ELF-1 (cell line): ENCODE results near the gene CCDC178.
A peak's percentile ranks its signal among the peaks of the same experiment; 100 is the strongest.

Source experiments
- DNase-seq: peaks from one replicate; pipeline ENCODE4 v3.0.0-alpha.2; 2016; ENCODE audit warnings: low read depth, low spot score

The CCDC178 gene

DNA sequence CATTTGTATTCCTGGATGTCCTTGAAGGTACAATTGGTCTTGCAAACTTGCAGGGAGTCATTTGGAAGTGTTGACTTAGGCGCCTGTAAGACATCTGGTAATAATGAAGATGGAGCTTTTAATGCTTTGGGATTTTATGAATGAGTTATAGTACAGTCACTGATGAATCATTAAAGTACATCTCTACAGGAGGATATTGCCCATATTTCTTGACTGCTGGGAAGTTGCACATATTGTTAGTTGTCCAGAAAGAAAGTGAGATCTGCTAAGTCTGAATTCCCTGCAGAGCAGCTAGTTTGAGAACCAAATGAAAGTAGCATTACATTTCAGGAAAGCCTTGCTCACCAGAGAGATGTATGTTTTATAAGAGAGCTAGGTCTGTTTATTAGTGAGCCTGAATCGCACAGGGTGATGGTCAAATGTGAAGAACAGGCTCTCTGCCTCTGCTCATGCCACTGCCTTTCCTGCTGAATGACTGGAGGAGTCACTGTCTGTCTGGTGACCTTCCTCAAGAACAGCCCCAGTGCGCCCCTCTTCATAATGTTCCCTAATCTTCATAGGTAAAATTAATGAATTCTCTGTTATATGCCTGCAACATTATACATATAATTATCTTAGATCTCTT lies 528.7 kb downstream of the CCDC178 start:
- DNase-seq, result no peak

DNA sequence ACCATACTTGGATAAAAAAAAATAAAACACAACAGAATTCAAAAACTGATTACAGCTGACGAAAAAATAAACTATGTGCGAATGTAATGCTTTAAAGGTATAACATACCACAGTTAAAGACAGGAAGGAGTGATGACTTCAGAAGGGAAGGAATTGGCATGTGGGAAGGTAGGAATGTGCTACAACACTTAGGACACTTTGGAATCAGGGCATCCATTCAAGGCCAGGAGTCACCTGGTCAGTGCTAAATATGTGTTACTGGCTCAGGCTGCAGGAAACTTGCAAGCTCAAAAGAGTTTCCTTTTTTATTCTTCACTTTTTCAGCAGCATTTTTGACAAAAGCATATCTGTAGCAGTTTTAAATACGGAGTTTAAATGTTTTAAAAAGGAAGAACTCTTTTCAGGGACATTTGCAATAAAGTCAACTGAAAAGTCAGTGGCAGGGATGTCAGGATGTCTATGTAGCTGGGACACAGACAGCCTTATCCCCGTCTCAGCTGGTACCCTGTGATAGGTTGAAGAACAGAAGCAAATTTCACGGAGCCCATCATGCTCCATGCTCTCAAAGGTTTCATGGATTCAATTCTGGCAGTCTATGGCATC lies 529.7 kb downstream of the CCDC178 start:
- DNase-seq, result no peak

DNA sequence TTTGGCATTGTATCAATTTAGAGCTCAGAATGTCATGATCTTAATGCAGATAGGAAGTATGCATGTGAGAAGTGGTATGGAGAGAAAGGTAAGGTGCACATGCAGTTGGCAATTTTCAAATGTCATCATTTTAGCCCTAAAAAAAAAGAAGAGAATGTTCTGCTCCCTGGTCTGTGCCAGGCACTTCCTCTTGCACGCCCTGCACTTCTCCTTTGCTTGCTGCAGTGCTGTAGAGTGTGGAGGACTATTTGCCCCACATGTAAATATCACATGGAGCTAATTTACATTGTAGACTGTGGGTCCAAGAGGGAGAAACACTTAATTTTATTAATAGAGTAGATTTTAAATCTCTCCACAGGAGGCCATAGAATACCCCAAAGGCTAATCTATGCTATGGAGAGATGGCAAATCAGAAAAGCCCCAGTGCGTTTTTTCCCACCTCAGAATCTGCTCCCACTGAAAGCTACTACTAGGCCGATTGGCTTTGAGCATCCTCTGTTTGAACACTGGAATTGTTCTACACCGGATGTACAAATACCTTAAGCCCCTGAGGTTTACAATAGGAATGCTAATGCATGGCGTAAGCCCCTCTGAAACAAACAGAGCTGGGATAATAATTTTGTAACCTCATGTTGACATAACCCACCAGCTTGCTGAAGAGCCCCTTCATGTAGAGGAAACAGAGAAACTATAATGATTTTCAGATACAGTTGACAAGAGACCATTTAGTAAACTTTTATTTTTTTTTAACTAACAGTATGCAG lies 530.5 kb downstream of the CCDC178 start:
- no peak for DNase-seq

DNA sequence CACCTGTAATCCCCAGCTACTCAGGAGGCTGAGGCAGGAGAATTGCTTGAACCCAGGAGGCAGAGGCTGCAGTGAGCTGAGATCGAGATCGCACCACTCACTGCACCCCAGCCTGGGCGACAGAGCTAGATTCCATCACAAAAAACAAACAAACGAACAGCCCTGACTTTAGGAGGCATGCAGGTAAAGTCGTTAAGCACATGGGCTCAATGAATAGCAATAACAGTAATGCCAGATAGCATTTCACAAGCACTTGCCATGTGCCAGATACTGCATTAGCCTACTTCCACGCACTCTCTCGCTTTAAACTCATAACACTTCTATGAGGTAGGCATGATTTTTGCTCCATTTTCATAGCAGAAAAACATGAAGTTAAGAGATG lies 532.1 kb downstream of the CCDC178 start:
- DNase-seq, result no peak

DNA sequence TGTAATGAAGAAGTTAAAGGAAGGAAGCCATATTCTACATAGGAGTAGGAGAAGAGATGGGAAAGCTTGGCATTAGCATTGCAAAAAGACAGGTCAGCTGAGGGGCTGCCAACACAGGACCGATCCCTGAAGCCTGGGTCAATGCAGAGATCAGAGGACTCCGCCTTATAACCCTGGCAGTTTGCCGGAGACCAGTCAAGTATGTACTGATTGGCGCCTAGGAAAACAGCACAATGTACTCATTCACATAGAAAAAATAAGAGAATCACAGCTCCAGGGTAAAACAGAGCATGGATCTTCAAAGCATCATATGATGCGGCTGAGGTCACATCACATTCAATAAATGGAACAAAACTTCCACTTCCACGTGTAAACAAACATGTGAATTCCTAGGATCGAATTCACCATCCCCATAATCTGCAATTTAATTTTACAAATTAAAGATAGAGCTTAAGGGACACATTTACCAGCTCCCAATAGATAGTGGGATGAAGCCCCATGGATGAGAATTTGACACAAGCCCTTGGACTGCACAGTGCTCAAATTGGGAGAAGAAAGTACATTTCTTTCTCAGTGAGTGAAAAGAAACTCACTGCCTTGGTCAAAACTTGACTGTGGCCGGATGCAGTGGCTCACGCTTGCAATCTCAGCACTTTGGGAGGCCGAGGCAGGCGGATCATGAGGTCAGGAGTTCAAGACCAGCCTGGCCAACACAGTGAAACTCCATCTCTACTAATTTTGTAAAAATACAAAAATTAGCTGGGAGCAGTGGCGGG lies 532.7 kb downstream of the CCDC178 start:
- no peak for DNase-seq

DNA sequence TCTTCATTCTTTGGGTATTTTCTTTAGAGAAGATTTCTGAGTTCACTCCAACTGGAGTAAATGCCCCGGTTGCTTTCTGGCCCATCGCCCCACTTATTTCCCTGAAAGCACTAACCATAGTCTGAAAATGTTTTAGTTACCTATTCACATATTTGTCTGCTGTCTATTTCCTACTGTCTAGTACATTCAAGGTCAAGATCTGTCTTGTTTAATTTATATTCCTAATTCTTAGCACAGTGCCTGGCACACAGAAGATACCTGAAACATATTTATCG lies 533.3 kb downstream of the CCDC178 start:
- DNase-seq, result no peak

DNA sequence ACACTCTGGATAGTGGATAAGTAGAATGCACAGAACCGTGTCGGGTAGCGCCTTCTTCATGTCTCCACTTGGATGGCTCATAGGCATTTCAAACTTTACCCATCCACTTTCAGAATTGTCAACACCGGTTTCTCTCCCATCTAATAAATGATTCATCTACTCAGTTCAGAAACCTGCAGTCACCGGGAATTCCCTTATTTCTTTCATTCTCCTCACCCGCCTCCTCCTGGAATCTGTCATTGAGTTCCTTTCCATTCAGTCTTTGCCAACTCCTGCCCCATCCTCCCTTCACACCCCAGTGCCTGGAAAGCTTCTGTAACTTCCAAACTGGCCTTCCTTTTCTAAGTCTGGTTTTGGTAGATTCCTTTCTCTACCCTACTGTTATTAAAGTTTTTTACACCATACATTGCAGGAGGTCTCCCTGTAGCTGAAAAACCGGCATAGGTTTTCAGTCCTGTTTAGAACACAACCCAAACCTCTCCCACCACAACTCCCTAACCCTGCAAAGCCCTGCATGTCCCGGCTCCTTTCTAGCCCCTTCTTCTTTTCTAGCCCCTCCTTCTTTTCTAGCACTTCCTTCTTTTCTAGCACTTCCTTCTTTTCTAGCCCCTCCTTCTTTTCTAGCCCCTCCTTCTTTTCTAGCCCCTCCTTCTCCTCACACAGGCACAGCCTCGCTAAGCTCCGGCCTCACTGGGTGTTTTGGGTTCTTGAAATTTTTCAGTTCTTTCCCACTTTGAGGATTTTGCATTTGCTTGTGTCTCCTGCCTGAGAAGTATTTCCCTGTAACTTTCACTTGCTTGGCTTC lies 533.8 kb downstream of the CCDC178 start:
- no peak for DNase-seq

DNA sequence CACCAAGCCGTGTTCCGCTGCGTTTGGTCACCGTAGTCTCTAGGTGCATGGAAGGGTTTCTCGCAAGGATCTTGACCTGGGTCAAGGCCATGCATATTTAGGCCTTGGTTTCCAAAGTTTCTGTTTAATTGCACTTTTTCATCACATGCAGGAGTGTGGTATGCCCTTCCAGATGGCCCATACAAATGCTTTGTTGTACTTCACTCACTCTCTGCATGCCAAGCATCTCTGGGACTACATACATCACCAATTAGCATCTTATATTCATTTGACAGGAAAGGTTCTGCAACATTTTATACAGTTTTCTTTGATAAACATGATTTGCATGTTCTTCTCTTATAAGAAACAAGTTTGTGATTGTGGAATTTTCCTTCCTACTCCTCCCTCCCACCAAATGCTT lies 534.9 kb downstream of the CCDC178 start:
- DNase-seq, result no peak

DNA sequence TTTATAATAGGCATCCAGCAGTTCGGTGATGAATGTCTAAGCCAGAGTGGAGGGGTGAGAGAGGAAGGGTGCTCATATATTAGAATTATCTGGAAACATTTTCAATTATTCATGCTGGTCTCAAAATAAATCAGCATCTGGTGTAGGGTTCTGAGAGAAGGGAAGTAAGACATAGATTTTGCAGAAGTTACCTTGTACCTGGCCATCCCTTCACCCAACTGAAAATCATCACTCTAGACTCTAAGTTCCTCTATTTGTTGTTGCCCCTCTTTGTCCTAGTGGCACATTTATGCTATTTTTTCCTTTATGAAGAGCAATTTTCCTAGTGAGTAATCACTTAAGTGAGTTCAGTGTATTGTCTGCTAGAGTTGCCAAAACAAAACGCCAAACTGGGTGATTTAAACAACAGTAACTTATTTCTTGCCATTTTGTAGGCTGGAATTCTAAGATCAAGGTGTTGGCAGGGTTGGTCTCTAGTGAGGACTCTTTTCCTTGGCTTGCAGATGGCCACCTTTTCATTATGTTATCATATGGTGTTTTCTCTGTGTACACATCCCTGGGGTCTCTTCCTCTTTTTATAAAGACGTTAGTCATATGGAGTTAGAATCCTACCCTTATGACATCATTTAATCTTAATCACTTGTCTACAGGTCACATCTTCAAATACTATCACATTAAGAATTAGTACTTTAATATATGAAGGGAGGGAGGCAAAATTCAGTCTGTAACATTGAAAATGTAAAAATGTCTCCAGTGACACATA lies 537.8 kb downstream of the CCDC178 start:
- no peak for DNase-seq

DNA sequence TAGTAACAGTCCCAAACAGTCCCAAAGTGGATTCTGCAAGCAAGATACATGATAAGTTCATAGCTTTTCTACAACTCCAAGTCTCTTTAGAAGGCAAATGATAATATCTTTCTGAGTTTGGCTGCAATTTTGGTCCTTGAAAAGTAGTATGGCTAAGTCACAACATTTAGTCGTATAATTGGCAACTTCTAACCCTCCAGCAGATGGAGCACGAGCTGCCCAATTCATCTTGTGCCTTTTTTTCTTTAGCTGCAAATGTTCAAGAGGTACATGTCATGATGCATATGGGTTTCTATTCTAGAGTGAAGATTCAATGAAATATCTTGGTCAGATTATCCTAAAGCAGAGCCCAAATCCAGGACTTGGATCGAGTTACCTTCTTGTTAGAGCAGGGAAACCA lies 540.7 kb downstream of the CCDC178 start:
- DNase-seq, result no peak

DNA sequence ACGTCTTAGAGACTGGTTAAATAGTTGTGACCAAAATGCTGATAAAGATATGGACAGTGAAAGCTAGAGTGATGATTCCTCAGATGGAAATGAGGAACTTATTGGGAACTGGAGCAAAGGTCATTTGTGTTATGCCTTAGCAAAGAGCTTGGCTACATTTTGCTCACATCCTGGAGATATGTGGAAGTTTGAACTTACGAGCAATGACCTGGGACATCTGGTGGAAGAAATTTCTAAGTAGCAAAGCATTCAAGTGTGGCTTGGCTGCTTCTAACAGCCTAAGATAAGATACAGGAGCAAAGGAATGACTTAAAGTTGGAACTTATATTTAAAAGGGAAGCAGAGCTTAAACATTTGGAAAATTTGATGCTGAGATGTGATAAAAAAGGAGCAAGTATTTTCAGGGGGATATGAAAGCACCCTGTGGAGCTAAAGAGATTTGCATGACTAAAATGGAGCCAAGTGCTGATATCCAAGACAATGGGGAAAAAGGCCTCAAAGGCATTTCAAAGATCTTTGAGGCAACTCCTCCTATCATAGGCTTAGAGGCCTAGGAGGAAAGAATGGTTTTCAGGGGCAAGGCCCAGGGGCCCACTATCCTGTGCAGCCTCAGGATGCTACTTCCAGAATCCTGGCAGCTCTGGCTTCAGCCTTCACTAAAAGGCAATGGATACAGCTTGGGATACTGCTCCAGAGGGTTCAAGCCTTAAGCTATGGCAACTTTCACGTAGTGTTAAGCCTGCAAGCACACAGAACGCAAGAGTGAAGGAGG lies 543.6 kb downstream of the CCDC178 start:
- DNase-seq, result no peak

DNA sequence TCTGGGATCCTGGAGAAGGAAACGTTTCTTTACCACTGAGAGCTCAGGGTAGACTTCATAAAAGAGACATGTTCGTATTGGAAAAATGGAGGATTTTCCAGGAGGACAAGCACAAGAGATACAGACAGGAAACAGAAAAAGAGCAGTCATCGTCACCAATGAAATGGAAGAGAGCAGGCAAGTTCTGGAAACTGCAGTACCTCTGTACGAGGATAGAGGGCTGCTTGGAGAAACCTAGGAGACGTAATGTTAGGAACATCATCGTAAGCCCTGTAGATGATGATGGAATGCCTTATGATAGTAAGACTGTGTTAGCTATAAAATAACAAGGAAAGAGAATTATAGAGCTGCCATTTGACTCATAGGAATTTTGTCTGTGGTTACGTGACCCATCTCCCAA lies 546.6 kb downstream of the CCDC178 start:
- DNase-seq, result peak; percentile 7

DNA sequence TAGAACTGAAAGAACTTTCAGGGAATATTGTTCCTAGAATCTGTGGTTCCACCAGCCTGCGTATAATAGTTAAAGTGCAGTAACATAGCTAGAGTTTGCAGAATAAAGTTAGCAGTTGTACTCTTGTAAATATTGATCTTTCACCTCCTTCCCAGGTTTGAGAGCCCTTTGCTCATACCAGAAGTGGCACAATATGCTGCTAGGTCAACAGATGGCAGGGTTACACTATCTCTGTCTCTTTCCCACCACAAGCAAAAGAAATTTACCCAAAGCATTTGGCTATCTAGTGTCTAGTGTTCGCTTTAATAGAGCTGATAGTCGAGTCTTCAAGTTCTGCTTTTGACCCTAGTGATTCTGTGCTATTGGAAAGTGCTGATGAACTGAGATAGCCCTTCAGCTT lies 548.7 kb downstream of the CCDC178 start:
- no peak for DNase-seq

DNA sequence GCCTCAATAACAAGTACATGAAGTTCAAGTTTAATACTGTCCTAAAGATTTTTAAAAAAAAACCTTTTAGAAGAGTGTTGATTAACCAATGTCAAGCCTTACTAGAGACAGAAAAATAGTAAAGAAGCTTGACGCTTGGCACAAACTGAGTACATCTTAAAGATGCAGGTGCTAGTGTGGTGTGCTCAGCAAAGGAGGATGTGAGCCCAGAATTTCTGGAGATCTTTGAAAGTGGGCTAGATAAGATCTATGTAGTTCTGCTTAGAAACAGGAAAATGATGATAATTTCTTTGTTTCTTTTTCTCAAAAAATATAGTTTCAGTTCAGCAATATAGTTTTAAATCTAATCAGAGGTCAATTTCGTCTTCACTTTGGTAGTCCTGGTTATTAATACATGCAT lies 549.4 kb downstream of the CCDC178 start:
- no peak for DNase-seq

DNA sequence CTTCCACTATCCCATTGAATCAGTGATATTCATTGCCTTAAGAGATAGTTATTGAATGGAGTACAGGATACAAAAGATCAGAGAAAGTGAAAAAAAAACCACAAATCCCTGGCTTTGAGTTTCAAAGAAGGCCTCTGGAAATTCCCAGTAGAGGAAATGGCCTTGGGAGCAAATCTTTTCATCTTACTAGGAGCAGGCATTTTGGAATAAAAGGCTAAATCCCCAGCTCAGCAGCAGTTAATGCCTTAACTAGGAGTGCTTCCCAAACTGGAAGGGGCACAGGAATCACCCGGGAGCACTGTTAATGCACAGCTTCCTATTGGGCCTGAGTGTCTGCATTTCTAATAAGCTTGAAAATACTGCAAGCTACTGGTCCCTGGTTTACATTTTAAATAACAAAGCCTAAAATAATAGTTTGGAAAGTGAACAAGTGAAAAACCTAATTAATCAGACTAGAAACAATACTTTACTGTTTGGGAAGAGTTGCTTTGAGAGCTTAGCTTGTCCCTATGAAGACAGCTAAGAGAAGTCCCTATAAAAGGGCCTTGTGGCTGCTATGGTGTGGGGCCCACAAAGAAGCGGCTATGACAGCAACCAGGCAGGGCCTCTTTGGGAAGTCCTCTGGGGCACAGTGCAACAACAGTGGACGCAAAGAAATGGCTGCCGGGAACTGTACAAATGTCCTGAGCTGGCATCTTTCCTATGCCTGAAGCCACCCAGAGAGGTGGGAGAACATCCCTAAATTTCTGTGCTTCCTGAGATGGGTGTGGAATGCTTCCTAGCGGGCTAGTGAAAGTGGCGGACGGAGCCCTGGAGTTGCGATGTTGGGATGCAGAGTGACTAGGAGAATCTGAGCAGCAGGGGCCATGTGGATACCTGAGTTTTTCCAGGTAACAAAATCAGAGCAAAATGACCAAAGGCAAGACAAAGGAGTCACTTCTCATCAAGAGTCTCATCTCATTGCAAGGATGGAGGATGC lies 550.6 kb downstream of the CCDC178 start:
- peak; percentile 8 for DNase-seq

DNA sequence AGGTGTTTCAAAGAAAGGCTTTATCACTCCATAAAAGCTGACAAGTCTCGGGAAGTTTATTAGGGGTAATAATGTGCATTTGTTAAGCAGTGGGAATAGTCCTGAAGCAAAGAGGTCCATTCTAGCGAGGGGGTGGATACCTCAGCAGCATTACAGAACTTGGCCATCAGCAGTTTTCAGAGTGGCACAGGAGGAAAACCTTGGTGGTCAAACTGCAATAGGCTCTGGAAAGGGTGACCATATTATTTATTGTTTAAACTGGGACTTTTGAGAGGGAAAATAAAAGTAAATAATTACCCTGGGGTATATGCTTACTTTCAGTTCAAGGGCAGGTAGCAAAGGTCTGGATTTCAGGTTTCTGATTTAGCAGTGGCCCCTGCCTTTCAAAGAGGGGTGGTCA lies 552.2 kb downstream of the CCDC178 start:
- DNase-seq, result no peak
